Kidney tubule cell (primary cell): ENCODE results near the gene KRTAP21-1.
"Not testable (repeated sequence)": the region's sequence is repeated elsewhere in the genome, so short reads cannot be mapped to it uniquely, and the experiment has no call there.

Experiments used
- DNase-seq: peaks from one replicate; pipeline ENCODE4 v3.0.0-alpha.2; 2018; ENCODE audit warnings: low spot score

The KRTAP21-1 gene

DNA sequence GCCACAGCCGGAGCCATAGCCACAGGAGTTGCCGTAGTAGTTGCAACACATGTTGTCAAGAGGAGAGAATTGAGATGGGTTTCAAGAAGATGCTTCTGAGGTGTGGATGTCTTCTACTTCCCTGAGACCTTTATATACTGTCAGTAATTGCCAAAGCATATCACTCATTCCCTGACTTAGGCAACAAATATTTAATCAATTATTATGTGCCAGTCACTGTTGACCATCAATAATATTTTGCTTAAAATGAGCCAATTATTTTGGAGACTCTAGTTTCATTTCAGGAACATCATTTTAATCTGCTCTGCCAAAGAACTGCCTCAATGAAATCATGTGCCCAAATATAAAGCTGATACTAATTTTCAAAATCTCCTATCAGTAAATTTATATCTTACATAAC, at the start of gene KRTAP21-1:
Gene KRTAP21-1 (minus strand): TSS at position 101 of the 400 bp plus-strand sequence. CDS start 50 bp downstream, at position 51.
- not testable (repeated sequence) for DNase-seq

DNA sequence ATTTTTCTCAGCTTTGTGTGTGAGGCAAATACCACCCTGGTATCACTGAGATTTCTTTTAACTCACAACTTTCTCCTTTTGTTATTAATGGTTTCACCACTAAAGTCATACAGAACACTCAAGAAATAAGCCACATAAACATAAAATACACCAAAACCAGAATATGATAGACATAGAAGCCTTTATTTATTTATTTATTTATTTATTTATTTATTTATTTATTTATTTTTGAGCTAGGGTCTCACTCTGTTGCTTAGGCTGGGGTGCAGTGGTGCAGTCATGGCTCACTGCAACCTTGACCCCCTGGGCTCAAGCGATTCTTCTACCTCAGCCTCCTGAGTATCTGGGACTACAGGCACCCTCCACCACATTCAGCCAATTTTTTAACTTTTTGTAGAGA, 45.4 kb upstream of the KRTAP21-1 start:
- no peak for DNase-seq

DNA sequence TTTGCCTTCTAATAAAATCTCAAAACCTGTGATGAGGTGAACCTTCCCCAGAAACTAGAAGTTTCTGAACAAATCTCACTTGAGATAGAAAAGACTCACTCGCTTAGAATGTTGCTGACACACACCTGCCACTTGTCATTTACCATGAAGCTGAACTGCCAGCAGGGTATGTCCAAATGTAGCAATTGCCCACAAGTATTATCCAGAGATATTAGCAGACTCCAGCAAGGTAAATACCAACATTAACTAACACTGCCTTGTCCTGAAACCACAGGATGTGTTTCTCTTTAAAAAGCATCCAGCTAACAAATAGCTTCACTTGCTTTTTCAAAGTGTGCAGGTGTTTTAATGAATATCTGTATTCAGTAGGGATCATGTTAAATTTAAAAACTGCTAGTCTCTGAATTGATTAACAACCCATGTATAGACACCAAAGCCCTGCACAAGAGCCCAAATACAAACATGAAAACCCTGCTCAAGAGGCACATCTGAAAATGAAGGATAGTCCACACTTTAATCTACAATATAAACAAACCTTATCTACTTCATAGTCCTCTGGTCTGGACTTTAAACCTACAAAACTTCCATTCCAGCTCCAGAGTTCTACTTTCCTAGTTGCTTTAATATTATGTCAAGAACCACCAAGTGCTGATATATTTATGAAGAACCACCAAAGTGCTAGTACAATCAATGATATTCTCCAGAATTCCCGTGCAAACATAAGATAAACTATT, 38.5 kb upstream of the KRTAP21-1 start:
- no peak for DNase-seq

DNA sequence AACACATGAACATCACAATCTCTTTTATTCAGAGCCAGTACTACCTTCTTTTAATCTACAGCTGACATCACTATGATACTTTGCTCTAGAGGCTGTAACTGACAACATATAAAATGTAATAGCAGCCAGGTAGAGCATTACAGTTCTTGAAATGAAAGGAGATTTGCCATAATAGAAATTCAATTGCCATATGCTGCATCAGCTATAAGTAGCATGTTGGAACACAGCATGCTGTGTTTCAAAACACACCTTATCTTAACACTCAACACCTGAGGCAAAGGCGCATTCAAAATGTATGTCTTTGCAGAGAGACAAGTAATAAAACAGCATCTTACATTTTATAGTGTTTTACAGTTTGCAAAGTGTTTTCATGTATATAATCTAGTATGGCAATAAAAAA, 24.0 kb upstream of the KRTAP21-1 start:
- DNase-seq, result no peak

DNA sequence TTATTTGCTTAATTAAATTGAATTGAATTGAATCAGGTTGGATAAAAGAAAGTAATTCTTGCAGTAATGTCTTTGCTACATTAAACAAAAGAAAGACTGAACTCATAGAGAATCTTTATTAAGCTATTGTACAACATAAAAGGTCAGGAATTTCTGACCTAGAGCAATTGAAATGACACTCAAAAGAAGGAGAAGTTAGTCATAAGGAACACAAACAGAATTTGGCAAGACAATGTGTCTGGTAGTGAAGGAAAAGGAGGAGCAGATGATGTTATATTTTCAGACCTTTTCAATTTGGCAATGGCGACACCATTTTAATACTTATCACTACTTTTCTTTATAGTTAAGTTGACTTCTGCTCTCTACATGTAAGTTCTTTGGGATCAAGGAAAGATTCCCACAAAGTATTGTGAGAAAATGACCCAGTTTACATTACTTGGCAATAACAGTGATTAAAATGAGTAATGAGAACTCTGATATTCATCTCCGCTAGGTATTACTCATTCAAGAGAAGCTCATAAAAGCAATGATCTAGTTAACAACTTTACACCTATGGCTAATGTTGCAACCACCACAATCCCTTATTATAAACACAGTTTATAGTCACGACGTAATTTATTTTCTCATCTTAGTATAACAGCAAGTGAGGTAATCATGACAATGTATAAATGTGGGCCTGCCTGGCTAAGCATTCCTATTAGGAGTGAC, 14.7 kb upstream of the KRTAP21-1 start:
- no peak for DNase-seq

DNA sequence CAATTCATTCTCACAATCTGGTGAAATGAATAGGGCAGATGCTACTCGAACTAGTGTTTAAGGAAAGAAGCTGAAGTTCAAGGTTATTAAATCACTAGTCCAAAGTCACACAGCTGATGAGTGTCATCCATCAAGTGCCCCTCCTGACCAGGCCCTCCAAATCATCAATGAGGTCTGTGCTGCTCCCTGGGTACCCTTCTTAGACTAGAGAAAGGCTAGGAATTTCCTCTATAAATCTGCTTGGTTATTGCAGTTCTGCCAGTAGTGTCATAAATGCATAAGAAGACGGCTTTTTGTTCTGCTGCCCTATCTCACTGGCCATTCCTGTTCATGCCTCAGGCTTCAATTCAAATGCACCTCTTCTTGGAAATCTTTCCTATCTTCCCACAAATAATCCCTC, 5.5 kb upstream of the KRTAP21-1 start:
- no peak for DNase-seq

DNA sequence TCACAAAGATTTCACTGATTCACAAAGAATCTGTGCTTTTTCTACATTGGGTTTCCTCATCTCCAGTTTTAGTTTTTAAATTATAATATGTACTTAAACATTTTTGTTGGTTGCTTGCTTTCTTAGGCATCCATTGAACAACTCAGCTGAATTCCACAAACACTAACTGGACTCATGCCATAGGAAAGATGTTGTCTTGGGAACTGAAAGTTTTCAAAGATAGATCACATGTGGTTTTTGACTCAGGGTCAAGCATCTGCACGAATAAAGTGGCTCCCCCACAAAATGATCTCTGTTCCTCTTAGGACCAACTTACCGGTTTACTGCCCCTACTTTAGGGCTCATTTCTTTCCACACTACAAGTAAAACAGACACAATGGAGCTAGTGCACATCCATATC, 3.1 kb upstream of the KRTAP21-1 start:
- no peak for DNase-seq

DNA sequence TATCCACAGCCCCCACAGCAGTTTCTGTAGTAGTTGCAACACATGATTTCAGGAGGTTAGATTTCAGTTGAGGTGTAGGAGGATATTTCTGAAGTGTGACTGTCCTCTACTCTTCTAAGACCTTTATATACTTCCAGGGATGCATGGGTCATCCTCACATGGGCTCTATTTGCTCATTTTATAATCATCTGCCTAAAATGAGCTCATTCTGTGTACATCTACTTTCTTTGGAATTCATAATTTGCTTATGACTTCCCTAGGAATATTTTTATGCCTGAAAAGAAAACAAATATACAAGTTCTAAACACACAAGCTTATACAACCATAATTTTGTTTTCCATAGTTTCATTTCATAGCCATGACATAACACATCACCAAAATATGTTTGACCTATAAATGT, 8.1 kb downstream of the KRTAP21-1 start, which contains the start of gene KRTAP21-2:
Gene KRTAP21-2 (minus strand): TSS at position 101 of the 400 bp plus-strand sequence. CDS start 57 bp downstream, at position 44.
- DNase-seq, result no peak

DNA sequence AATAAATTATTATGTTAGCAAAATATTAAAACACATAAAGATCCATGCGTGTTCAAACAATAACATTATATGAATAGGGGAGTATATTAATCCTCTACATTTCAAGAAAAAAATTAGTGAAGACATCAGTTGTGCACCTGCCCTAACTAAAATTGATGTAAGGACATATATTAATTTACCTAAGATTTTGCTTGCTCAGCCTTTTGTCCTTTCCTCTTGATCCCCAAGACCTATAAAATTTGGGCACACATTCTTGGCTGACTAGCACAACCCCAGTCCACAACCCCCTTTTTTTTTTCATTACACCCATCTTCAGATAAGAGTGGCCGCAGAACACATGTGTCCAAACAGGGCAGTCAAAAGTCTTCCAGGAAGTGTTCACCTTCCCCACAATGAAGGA, 14.8 kb downstream of the KRTAP21-1 start:
- DNase-seq, result no peak

DNA sequence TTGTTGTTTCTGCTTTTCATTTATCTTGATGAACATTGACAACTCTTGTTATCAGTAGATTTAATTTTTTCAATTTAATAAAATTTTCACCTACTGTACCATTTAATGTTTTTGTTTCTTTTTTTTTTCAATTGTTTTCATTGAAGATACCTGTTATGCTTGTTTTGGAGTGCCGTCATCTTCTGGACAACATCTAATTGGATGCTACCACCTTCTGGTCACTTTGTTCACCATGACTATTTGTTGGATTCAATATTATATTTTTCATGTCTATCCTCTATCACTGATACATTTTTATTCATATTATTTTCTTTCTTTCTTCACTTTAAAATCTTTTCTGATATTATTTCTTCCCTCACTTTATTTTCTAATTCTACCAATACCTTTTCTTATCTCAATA, 22.2 kb downstream of the KRTAP21-1 start:
- DNase-seq, result no peak

DNA sequence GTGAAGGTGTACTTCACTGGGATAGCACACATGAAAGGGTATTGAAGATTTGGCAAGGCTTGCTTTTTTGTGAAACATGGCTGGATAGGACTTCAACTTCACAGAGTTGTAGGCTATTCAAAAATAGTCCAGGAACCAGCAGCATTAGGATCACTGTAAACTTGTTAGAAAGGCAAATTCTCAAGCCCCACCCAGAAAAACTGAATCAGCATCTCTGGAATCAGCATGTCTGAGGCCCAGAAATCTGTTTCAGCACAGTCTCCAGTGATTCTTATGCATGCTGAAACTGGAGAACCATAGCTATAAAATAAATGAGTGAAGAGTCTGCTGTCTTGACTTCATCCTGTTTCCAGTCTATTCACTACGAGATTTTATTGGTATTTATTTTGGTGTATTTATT, 28.5 kb downstream of the KRTAP21-1 start:
- DNase-seq, result no peak

DNA sequence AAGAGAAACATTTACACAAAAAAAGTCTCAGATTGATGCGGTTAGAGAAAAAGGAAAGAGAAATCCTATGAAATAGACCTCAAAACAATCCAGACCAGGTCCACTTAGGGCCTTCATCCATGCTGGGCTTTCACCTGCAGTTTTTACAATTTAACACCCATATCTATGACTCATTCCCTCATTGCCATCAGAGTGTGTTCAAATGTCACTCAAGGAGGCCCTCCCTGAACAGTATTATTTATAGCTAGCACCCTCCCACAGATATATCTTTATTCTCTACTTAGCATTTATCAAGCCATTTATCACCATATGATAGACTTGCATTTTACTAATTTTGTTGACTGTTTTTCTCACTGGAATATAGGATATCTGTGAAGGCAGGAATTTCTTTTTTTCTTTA, 35.8 kb downstream of the KRTAP21-1 start:
- DNase-seq, result no peak

DNA sequence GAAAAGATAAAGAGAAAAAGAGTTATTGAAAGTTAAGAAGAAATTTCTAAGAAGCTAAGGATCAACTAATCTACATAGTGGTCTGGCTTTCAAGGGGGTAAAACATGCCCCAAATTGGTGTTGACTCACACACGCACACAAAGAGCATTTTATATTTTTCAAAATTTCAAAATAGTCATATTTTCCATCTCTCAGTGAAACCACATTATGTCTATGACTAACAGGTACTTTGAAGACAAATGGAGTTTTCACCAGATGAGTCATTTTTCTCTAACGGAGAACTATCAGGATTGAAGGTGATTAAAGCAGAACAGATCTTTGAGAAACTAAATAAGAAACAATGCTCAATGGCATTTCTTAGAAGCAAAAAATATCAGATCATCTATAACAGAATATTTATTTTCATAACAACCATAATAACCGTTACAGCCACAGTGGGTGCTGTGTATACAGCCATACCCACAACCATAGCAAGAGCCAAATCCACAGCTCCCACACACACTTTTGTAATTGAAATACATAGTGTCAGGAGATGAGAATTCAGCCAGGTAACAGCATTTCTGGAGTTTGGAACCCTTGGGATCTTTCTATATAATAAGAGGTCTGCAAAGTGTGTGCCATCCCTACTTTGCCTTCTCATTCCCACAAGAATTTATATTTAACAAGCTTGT, 36.9 kb downstream of the KRTAP21-1 start, which contains the start of gene KRTAP21-3:
Gene KRTAP21-3 (minus strand): TSS at position 539 of the 671 bp plus-strand sequence. CDS start 18 bp downstream, at position 521.
- DNase-seq, result no peak

DNA sequence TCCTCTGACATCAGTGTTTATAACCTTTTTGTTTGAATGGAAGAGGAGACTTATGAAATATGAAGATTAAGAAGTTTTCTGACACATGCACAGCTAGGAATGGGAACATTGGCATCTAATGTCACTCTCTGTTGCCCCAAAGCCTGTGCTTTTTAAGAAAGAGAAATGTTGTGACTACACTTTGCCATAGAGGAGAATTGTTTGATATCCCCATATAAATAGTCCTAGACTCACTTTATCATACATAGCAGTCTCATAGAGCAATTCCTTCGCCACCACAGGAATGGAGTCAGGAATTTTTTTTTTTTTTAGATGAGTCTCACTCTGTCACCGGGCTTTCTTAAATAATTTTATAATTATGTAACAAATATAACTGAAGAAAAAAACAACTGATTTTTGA, 38.1 kb downstream of the KRTAP21-1 start:
- DNase-seq, result no peak

DNA sequence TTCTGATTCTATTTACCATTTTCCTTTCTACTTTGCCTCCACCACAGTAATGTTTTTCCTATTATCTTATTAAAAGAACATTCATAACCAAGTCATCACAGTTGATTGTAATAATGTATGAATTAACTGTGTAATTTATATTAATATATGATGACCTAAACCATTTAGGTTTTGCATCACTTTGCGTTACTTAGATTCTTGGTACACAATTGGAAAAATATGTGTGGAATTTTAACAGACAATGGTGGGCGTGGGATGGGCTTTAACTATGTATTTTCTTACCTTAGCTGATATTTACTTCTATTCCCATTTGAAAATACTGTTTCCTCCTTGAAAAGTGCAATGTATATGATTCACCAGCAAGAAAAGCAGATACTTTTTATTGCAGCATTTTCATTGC, 40.3 kb downstream of the KRTAP21-1 start:
- DNase-seq, result no peak

DNA sequence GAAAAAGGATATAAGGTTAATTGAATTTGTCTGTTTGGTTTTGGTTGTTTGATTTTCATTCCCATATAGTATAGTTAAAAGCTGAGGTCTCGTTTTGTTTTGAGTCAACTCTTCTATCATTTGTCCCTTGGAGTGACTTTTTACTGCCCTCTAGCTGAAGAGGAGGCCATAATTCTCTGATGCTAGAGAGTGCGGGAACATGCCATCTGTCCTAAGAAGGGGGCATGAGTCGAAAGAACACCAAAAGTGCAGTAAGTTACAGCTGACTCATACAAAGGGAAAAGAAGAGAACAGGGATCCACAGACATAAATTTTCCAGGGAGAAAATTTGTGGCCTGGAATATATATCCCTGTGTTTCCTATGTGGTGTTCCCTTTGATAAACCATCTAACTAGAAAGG, 40.8 kb downstream of the KRTAP21-1 start:
- no peak for DNase-seq

DNA sequence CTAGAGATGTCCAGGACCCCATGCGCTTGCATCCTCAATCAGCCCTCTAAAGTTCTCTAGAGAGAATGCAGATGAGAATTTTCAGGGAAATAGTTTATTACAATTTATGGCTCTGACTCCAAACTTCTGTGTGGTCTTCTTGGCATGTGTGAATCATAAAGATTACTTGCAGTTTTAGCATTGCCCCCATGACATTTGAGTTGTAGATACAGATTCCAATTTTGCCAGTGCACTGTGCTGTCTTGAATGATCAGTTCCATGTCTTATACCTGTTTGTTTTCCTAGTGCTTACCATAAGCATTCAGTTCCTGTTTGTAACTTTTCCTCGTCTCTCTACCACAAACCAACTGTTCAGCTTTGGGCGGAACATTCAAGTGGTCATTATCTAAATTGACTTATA, 41.5 kb downstream of the KRTAP21-1 start:
- no peak for DNase-seq

DNA sequence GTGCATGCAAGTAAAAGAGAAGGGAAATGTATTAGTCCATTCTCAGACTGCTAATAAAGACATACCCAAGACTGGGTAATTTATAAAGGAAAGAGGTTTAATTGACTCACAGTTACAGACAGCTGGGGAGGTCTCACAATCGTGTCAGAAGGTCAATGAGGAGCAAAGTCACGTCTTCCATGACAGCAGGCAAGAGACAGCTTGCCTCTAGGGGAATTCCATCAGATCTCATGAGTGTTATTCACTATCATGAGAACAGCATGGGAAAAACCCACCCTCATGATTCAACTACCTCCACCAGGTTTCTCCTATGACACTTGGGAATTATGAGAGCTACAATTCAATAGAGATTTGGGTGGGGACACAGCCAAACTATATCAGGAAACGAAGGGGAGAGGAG, 44.7 kb downstream of the KRTAP21-1 start:
- DNase-seq, result peak; percentile 6

DNA sequence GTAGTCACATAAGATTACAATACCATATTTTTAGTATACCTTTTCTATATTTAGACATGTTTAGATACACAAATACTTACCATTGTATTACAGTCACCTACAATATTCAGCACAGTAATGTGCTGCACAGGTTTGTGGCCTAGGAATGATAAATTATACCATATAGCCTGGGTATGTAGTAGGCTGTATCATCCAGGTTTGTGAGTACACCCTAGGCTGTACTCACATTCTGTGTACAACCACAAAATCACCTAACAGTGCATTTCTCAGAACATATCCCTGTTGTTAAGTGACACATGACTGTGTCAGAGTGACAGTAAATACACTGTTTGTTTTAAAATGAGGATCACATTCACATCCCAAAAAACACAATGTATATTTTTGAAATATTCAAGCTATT, 47.8 kb downstream of the KRTAP21-1 start:
- no peak for DNase-seq
